Muscle of leg (tissue), 11 donors: ENCODE data around the gene SIRPD. TPM values are rescaled to one million over a fixed set of nuclear protein-coding genes. Genes with fewer than 3 reads are reported as not detected.
"Not testable (repeated sequence)": the region's sequence is repeated elsewhere in the genome, so short reads cannot be mapped to it uniquely, and the experiment has no call there.

ENCODE experiments used
- DNase-seq: peaks from one replicate; pipeline ENCODE4 v3.0.0; 2013
- H3K27ac ChIP-seq: one replicate; pipeline ENCODE4 v1.5.1; 2013; ENCODE audit warnings: mild to moderate bottlenecking, low read length, control low read depth
- H3K27me3 ChIP-seq: one replicate; pipeline ENCODE4 v1.6.1; 2013; ENCODE audit warnings: low read length; ENCODE audit not compliant: control insufficient read depth, insufficient read depth
- H3K36me3 ChIP-seq: one replicate; pipeline ENCODE4 v1.6.1; 2013; ENCODE audit warnings: low read length; ENCODE audit not compliant: control insufficient read depth, insufficient read depth
- H3K4me1 ChIP-seq: one replicate; pipeline ENCODE4 v1.6.1; 2013; ENCODE audit warnings: low read length; ENCODE audit not compliant: control insufficient read depth, insufficient read depth
- H3K4me3 ChIP-seq: one replicate; pipeline ENCODE4 v1.5.1; 2013; ENCODE audit warnings: low read length, control low read depth
- H3K9me3 ChIP-seq: replicated peaks from 2 replicates; pipeline ENCODE4 v1.6.1; 2013; ENCODE audit warnings: low read depth, low read length; ENCODE audit not compliant: control insufficient read depth
- WGBS: methylation state at CpG from one replicate; pipeline ENCODE4 v1.1.5; 2013; ENCODE audit warnings: missing lambda C conversion rate; ENCODE audit not compliant: insufficient coverage; 5-methylcytosine and 5-hydroxymethylcytosine counted together
- polyA plus RNA-seq, 8 donors: library from polyadenylated mRNA; unstranded; fragments of 120-200 nt; gene quantifications; one replicate each; pipeline versions ENCODE4 v1.2.1 to v1.2.3, GENCODE V29; 2013; ENCODE audit warnings: inconsistent platforms in 1 of 8, low replicate concordance in 1 of 8; ENCODE audit not compliant: insufficient read length in 8 of 8, insufficient read depth in 1 of 8
- total RNA-seq: library from RNA; stranded (reverse); fragments of 120-200 nt; gene quantifications from one replicate; pipeline ENCODE4 v1.2.4, GENCODE V29; 2013

The SIRPD gene
- total and polyA plus RNA-seq, 9 donors = not detected

DNA sequence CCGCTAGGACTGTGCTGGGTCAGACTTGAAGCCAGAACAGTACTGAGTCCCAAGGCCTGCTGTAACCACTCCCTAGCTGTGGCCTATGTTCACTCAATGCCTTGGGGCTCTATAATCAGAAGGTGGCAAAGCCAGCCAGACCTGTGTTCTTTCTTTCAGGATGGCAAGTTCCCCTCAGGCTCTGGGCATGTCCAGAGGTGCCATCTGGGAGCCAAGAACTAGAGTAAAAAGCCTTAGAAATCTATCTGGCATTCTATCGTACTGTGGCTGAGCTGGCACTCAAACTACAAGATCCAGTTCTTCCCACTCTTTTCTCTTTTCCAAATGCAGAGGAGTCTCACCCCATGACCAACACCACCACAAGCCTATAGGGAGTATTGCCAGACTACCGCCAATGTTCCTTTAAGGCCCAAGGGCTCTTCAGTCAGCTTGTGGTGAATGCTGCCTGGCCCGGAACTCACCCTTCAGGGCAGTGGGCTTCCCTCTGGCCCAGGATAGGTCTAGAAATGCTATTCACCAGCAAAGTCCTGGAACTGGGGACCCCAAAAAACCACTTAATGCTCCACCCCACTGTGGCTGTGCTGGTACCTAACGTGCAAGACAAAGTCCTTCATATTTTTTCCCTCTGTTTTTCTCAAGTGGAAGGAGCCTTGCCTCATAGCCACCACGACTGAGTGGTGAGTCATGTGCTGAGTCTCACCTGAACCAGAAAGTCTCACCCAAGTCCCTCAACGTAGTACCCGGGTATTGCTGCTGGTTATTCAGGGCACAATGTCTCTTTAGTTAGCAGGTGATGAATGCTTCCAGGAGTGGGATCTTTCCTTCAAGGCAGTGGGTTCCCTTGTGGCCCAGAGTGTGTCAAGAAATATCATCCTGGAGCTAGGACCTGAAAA, 57.7 kb downstream of the SIRPD start:
- no peaks in the 10 kb centered on the region for H3K9me3 ChIP-seq
- 82% methylated on average over 4 of the region's 8 CpGs for WGBS

DNA sequence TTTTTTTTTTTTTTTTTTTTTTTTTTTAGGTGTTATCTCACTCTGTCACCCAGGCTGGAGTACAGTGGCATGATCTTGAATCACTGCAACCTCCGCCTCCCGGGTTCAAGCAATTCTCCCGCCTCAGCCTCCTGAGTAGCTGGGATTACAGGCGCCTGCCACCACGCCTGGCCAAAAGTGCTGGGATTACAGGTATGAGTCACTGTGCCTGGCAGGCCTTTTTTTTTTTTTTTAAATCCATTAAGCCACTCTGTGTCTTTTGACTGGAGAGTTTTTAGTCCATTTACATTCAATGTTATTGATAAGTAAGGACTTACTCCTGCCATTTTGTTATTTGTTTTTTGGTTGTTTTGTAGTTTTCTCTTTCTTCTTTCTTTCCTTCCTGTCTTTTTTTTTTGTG, 60.1 kb downstream of the SIRPD start:
- H3K27ac ChIP-seq, H3K36me3 ChIP-seq, H3K9me3 ChIP-seq, H3K4me3 ChIP-seq, H3K27me3 ChIP-seq, DNase-seq, H3K4me1 ChIP-seq: not testable (repeated sequence)
- 86% methylated on average over 3 of the region's 5 CpGs for WGBS

More for the DNA sequence above, 57.7 kb downstream of the SIRPD start:
- Histone ChIP-seq H3K4me3 (no peak overlapping the region), H3K36me3 (no peaks in the 10 kb centered on the region), H3K27me3 (no peaks in the 10 kb centered on the region), H3K4me1 (no peaks in the 10 kb centered on the region), H3K27ac (no peak overlapping the region)
- no peak for DNase-seq

GRCh38 chr20:1496930-1497329, 60.6 kb downstream of the SIRPD start:
- no CpG with 5 or more reads among the region's 3 CpGs for WGBS
- no peak for DNase-seq
- Histone ChIP-seq H3K9me3 (no peaks in the 10 kb centered on the region), H3K27ac (no peak overlapping the region), H3K4me3 (no peak overlapping the region), H3K27me3 (peaks cover 2% of the 10 kb centered on the region), H3K4me1 (no peaks in the 10 kb centered on the region), H3K36me3 (no peaks in the 10 kb centered on the region)

- H3K4me3 ChIP-seq = no peak overlapping the region
- 50% methylated on average over 1 of the region's 3 CpGs for WGBS
- H3K27me3 ChIP-seq = peaks cover 2% of the 10 kb centered on the region
- H3K36me3 ChIP-seq = no peaks in the 10 kb centered on the region
- no peaks in the 10 kb centered on the region for H3K4me1 ChIP-seq
- no peaks in the 10 kb centered on the region for H3K9me3 ChIP-seq
- DNase-seq = no peak
- H3K27ac ChIP-seq = no peak overlapping the region
Measured at GRCh38 chr20:1494436-1494835, 63.1 kb downstream of the SIRPD start.

- no CpG with 5 or more reads among the region's 1 CpG for WGBS
Measured at GRCh38 chr20:1493536-1493935, 64.0 kb downstream of the SIRPD start.

GRCh38 chr20:1491860-1492642, 65.5 kb downstream of the SIRPD start:
- Histone ChIP-seq H3K4me3 (no peak overlapping the region), H3K4me1 (no peaks in the 10 kb centered on the region), H3K27ac (peak overlapping the region; percentile 72), H3K9me3 (no peaks in the 10 kb centered on the region), H3K27me3 (peaks cover 2% of the 10 kb centered on the region), H3K36me3 (no peaks in the 10 kb centered on the region)
- DNase-seq = peak; percentile 44
- no CpG with 5 or more reads among the region's 2 CpGs for WGBS

More at GRCh38 chr20:1493536-1493935, 64.0 kb downstream of the SIRPD start:
- Histone ChIP-seq H3K27ac (no peak overlapping the region), H3K36me3 (no peaks in the 10 kb centered on the region), H3K4me1 (no peaks in the 10 kb centered on the region), H3K4me3 (no peak overlapping the region), H3K9me3 (no peaks in the 10 kb centered on the region), H3K27me3 (peaks cover 2% of the 10 kb centered on the region)
- no peak for DNase-seq

- H3K36me3 ChIP-seq = no peaks in the 10 kb centered on the region
- DNase-seq = peak; percentile 60
- H3K27me3 ChIP-seq = peaks cover 2% of the 10 kb centered on the region
- H3K27ac ChIP-seq = peak within 1 kb of the TSS; percentile 72
- H3K4me1 ChIP-seq = no peaks in the 10 kb centered on the region
- no peak within 1 kb of the TSS for H3K4me3 ChIP-seq
- no peaks in the 10 kb centered on the region for H3K9me3 ChIP-seq
- WGBS = 61% methylated on average over 9 of the region's 11 CpGs
Measured at GRCh38 chr20:1491281-1491840, 66.1 kb downstream of the SIRPD start, which contains the start of gene SIRPB2. TSS of gene SIRPB2 (minus strand) at chr20:1491420. CDS start at chr20:1491359, 61 bp downstream.

DNA sequence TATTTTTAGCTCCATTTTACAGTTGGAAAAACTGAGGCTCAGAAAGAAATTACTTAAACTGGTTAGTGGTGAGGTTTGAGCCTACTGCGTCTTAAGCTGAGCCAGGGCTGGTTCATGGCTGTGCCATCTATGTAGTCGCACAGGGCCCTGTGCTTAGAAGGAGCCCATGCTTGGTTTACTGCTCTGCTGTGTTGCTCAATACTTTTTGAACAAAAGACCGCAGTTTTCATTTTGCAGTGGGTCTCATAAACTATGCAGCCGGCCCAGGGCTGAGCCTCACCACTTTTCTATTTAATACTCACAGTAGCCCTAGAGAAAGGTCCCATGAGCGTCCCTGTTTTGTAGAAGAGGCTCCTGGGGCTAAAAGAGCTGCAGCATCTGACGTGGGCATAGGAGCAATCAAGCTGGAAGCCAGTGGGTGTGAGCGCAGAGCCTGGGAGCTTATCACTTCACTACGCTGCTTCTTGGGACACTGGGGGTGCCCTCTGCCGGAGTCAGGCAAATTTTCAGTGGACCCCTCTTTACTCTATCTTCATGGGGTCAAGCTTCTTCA, 66.8 kb downstream of the SIRPD start:
- Histone ChIP-seq H3K9me3 (no peaks in the 10 kb centered on the region), H3K4me1 (no peaks in the 10 kb centered on the region), H3K36me3 (no peaks in the 10 kb centered on the region), H3K27ac (peak overlapping the region; percentile 72), H3K4me3 (no peak overlapping the region), H3K27me3 (peaks cover 2% of the 10 kb centered on the region)
- WGBS = 64% methylated on average over 8 of the region's 9 CpGs
- DNase-seq = no peak

- Histone ChIP-seq H3K4me1 (no peaks in the 10 kb centered on the region), H3K27me3 (peaks cover 2% of the 10 kb centered on the region), H3K27ac (peak overlapping the region; percentile 35), H3K9me3 (no peaks in the 10 kb centered on the region), H3K4me3 (no peak overlapping the region), H3K36me3 (no peaks in the 10 kb centered on the region)
- DNase-seq = peak; percentile 42
- WGBS = 66% methylated on average over 4 of the region's 6 CpGs
Measured at GRCh38 chr20:1489764-1490436, 67.6 kb downstream of the SIRPD start.
